Measurements from ENCODE around the gene CCDC28A.

DNA sequence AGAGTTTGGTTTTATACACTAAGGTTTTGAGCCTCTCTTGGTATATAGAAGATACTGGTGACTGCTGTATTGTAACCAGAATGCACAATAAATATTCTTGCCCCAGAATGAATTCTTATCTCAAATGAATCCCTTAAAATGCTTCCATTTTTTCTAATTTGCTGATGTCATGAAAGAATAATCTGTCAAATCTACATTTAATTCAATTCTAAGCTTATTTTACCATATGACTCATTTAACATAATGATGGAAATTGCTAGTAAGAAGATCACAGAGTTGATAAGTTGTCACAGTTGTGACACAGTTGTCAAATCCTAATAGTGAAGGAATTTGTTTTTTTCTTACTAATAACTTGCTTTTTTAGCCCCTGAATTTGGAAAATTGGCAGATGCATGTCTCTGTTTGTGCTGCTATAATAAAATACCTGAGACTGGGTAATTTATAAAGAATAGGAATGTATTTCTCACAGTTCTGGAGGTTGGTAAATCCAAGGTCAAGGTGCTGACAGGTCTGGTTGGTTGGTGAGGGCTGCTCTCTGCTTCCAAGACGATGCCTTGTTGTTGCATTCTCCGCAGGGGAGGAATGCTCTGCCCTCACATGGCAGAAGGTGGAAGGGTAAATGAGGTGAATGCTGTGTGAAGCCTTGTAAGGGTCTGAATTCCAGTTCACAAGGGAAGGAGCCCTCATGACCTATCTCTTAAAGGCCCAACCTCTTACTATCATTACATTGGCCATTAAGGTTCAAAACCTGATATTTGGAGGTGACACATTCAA, 27.0 kb downstream of the CCDC28A start:
- TF ChIP-seq, protein P1, sequence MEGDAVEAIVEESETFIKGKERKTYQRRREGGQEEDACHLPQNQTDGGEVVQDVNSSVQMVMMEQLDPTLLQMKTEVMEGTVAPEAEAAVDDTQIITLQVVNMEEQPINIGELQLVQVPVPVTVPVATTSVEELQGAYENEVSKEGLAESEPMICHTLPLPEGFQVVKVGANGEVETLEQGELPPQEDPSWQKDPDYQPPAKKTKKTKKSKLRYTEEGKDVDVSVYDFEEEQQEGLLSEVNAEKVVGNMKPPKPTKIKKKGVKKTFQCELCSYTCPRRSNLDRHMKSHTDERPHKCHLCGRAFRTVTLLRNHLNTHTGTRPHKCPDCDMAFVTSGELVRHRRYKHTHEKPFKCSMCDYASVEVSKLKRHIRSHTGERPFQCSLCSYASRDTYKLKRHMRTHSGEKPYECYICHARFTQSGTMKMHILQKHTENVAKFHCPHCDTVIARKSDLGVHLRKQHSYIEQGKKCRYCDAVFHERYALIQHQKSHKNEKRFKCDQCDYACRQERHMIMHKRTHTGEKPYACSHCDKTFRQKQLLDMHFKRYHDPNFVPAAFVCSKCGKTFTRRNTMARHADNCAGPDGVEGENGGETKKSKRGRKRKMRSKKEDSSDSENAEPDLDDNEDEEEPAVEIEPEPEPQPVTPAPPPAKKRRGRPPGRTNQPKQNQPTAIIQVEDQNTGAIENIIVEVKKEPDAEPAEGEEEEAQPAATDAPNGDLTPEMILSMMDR (IDR thresholded peaks at IDR 0.05), result no peak
- TF ChIP-seq POLR2A (IDR thresholded peaks at IDR 0.05), result no peak
